ENCODE results near the gene ITGAE.

ITGAE gene

DNA sequence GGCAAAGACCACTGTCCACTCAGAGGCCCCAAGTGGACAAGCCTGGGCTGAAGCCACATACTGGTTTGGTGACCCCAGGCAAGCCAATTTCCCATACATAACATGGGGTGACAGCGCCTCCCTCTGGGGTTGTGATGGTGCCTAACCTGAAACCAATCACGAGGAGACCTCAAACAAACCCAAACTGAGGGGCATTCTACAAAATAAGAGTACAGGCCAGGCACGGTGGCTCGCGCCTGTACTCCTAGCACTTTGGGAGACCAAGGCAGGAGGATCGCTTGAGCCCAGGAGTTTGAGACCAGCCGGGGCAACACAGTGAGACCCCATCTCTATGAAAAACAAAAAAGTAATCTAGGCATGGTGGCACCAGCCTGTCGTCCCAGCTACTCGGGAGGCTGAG, 108.6 kb downstream of the ITGAE start:
- no peak for DNase-seq

DNA sequence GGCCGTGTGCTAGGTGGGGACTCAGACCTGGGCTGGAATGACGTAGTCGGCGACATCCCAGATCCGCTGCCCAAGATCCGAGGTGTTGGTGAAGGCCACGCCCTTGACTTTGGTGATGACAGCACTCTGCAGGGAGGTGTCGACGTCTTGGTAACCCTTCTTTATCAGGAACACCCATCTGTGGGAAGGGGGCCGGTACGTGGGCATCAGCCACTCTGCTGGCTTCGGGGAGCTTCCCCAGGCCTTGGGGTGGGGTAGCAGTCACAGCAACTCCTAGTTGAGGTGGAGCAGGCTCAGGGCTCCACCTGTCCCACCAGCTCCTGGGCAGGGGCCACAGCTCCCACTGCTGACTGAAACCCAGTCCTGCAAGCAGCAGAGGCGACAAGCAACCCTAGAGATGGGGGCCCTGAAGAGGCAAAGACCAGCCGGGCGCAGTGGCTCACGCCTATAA, 109.3 kb downstream of the ITGAE start:
- DNase-seq, result no peak

DNA sequence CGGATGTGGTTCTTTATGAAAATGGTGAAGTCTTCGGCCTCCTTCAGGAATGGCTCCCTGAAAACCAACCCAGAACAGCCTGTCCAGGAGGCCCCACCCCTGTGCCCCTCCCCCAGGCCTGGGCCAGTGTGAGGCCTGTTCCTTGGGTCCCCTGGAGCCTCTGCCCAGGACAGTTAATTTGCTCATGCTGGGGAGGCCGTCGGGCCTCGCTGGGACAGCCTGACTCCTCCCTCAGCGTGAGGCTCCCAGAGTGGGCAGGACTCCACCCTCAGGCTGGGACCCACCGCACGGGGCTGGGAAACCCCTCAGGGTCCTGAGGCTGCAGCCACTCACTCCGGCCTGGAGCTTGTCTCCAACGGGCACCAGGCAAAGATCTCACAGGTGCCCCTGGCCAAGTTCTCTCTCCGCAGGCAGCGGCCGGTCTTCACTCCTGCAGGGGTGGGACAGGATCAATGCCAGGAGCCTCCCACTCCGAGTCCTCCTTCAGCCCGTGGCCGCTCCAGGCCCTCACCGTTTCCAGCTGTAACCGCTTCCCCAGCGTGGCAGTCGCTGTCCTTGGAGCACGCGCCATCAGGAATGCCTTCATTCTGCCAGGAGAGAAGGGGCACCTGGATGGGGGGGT, 110.8 kb downstream of the ITGAE start:
- DNase-seq, result no peak

DNA sequence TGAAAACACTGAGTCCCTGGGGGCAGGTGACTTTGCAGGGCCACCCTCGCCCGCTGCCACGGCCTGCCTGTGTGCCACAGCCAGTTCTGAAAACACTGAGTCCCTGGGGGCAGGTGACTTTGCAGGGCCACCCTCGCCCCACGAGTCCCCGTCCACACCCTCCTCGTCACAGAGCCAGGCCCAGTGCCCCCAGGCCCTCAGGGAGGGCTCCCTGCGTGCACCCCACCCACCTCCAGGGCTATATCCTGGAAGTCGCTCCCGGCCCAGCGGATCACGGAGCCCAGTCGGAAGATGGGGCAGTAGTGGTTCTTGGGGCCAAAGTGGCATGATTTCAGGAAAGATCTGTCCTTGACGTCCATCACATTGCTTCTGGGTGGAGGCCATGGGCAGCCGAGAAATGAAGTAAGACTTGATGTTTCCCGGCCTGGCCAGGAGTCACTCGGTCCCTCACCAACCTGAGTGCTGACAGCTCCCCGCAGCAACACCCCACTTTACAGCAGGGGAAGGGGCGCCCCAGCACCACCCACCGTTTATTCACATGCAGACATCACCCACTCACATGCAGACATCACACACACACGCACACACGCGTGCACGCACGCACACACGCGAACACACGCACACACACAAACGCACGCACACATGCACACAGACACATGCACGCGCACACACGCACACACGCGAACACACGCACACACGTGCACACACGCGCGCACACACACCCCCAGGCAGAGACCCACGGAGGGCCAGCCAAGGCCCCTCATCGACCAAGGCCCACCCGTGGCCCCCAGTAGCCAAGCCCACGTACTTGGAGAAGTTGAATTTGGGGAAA, 111.5 kb downstream of the ITGAE start:
- no peak for DNase-seq

DNA sequence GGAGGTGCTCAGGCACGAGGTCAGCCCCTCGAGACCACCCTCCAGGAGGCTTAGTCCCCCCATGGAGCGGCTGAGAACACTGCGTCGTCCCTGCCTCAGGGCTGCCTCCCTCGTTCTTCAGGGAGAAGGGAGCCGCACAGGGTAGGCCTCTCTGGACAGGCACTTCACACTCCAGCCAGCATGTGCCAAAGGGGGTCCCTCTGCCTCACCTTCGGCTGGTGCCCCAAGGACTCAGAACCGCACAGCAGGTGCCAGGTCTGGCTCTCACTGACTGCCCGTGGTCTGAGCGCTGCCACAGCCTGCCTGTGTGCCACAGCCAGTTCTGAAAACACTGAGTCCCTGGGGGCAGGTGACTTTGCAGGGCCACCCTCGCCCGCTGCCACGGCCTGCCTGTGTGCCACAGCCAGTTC, 112.1 kb downstream of the ITGAE start:
- DNase-seq, result no peak

DNA sequence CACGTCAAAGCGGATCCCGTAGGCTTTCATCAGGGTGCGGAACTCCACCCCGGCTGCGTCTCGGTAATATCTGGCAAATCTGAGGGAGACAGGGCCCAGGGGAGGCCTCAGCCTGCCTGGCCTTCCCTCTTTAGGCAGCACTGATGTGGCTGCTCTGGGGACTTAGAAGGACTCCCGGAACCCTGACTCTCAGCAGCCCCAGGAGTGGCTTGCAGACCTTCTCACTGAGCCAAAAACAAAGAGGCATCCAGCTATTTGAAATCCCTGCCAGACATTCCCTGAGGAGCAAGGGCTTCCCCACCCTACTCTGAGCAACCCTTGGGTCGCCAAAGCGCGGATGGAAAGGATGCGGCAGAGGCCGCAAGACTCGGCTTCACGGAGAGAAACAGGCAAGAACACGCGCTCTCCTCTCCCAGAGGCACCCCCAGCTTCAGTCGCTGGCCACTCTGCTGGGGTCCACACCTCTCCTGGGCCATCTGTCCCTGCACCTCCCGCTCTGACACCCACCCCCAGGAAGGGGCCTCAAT, 112.9 kb downstream of the ITGAE start:
- no peak for DNase-seq

DNA sequence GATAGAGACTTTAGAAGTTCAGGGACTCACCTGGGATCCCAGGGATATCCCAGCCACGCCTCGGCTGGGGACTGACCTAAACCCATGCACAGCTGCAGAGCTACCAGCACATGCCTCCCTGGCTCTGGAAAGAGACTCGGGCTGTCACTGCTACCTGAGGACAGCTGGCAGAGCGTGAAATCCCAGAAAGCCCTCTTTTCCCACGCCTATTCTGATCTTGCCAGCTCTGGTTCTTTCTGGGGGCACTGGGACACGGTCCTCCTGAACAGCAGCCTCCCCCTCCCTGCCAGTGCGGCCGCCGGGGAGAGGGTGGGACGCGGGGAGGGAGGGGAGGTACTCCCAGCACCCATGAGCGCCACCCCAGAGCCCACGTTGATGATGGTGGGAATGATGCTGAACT, 115.8 kb downstream of the ITGAE start:
- no peak for DNase-seq

DNA sequence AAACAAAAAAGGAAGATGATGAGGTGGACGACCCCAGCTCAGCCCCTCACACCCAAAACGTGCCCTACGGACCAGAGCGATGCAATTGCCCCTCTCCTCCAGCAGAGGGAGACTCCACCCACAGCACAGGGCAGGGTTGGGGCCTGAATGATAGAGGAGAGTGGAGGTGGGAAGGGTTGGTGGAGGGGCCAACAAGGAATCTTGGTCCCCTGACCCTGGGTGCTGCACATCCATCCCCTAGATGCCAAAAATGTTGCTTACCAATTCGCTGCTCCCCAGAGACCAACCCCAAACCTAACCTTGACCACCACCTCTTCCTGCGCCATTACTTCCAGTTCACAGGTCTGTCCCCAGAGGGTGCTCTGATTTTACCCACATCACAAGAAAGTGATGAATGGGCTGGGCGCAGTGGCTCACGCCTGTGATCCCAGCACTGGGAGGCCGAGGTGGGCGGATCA, 117.9 kb downstream of the ITGAE start:
- DNase-seq, result peak; percentile 57 to 71 (median 65)

DNA sequence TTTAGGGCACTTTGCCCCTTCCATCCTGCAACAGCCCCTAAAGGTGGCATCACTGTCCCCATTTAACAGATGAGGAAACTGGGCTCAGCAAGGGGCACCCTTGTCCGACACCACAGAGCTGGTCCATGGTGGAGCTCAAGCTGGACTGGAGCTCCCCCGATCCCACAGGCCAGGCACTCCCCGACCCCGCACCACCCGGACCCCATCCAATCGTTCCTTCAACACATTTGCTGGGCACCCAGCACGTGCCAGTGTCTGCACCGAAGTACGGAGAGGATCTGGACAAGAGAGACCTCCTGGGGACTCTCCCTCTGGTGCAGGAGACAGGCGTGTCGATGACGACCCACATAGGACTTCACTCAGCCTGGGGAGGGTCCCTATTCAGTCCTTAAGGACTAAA, 119.0 kb downstream of the ITGAE start:
- DNase-seq, result no peak

DNA sequence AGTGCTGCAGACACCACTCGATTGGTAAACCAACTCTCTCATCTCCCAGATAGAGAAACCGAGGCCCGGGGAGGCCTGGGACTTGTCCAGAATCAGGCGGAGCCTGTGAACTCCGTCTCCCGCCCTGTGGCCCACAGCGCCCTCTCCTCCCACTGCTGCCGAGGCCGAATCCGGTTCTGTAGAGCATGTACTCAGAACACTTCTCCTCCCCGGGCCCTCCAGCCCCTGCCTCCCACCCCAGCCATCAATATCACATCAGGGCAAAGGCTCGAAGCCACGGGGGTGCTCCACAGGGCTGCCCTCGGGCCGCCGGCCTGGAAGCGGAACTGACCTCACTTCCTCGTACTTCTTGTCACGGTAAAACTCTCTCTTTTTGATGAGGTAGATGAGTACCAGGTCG, 119.4 kb downstream of the ITGAE start:
- no peak for DNase-seq

DNA sequence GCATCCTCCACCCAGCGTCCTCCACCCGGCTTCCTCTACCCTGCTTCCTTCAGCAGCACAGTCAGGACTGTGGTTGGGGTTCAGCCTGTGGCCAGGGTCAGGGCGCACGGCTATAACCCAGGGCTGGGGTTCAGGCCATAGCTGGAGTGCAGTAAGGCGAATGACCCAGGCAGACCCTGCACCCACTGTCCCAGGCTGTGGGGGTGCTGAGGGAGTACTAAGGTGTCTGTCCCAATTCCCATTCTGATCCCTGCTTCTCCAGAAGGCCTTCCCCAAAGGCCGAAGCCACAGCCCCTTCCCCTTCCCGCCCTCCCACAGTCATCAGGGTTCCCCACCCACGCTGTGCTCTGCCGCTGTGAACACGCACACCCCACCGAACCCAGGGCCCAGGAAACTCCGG, 119.9 kb downstream of the ITGAE start:
- DNase-seq, result no peak

DNA sequence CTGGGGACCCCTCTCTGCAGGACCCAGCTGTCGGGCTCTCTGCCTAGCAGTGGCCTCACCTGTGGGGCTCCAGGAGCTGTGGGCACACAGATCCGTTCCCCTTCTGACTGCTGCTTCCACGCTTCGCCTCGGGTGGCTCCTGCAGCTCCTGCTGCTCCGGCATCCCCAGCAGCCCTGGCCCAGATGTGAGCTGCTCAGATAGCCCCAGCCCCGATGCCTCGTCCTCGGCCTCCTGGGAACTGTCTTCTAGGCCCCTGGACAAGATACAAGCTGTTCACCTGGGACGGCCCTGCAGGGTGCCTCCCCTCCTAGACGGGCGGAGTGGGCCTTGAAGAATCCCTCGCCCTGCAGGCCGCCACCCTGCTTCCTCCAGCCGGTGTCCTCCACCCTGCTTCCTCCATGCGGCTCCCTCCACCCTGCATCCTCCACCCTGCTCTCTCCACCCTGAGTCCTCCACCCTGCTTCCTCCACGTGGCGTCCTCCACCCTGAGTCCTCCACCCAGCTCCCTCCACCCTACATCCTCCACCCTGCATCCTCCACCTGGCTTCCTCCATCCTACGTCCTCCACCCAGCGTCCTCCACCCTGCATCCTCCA, 121.4 kb downstream of the ITGAE start:
- no peak for DNase-seq

DNA sequence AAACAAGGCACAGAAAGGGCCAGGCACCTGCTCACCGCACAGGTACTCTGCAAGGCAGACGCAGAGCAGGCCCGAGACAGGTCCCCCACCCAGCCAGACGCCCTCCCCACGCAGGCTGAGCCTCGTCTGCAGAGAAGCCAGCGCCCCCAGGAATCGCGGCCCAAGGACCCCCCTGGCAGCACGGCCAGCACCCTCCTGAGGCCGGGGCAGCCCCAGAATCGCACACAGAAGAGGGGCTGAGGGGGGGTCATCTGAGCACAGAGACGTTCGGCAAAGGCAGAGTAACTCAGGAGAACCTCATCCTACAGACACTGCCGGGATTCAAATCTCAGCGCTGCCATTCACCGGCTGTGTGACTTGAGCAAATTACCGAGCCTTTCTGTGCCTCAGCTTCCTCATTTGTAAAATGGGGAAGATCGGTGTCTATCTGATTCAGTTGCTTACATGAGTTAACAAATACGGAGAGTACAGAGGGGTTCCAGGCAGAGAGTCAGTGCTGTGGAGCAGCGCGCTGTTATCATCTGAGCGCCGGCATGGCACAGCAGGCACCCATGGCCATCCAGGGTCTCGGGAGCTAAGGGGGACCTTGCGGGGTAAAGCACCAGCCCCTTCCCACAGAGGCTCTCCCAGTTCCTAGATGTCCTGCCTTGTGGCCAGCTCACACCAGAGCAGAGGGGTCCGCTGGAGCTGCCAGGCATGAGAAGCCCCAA, 122.0 kb downstream of the ITGAE start:
- DNase-seq, result peak; percentile 22 to 47 (median 27)

DNA sequence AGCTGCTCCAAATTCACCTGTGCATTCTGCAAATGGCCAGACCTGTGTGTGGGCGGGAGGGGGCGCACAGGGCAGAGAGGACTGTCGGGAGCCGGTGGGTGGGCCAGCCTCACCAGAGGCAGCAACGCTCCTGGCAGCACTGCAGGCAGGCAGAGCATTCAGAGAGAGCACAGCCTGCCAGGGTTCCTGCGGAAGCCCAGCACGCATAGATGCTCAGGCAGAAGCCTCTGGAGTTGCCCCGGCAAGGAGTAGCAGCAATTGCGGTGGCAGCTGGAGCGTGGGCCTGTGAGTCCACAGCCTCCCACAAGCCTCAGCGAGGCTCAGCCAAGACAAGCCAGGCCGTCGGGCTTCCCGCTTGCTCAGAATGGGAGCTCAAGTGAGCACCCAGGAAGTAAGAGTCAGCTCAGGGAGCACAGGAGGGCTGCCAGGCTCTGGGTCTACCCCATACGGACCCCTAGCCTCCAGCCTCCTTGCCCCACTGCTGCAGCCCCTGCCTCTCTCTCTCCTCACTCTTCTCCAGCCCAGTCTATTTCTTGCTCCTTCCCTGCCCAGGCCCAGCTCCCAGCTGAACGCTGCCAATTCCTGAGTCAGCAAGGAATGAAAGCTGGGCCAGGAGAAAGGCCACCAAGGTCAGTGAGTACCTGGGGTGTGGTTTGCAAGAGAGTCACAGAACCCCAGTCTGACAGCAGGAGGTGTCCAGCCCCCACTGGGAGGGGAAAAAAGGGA, 122.7 kb downstream of the ITGAE start:
- no peak for DNase-seq

DNA sequence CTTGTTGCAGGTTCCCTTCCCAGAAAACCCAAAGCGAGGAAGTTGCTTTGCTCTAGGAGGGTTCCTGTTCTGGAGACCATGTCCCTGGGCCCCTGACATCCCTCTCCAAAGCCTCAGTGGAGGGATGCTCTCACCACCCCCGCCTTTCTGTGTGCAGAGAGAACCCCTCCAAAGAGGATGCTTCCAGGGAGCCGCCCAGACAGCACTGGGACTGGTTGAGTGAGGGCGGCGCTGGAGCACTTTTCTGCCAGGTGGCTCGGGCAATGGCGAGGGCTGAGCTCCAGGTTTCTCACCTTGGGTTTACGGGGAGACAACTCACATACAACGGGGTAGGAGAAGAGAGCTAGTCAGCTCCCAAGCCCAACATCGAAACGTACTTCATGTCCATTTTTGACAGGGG, 125.1 kb downstream of the ITGAE start:
- DNase-seq, result no peak

DNA sequence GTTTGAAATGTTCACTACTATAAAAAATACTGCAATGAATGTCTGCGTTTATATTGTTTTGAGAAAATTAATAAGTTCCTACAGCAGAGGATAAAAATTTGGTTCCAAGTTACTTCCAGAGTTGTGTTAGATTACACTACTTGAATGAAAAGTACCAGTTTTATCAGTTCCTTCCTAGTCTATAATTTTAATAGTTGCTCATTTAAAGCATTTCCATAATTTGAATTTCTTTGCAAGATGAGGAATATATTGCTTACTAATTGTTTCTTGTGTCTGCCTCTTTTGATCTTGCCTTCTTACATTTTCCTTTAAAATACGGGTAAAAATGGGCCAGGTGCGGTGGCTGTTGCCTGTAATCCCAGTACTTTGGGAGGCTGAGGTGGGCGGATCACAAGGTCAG, 128.4 kb downstream of the ITGAE start:
- DNase-seq, result no peak

DNA sequence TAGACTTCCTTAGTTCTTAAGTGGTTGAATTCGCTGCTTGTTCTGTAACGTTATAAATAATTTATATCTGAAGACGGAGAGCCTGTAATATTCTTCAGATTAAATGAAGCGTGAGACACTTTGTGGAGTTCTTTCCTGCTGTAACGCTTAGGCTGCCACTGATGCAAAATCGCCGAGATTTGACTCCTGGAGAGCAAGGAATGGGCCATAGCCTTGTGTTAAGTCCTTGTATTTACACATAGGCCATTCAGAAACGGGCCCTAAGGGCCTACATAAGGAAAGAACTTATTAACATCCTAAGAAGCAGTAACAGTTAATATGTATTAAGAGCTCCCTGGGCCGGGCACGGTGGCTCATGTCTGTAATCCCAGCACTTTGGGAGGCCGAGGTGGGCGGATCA, 131.4 kb downstream of the ITGAE start:
- DNase-seq, result no peak

DNA sequence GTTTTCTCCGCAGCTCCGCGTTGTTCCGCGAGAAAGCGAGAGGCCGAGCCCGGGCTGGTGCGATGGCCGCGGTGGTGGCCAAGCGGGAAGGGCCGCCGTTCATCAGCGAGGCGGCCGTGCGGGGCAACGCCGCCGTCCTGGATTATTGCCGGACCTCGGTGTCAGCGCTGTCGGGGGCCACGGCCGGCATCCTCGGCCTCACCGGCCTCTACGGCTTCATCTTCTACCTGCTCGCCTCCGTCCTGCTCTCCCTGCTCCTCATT, 132.0 kb downstream of the ITGAE start:
- DNase-seq, result no peak

DNA sequence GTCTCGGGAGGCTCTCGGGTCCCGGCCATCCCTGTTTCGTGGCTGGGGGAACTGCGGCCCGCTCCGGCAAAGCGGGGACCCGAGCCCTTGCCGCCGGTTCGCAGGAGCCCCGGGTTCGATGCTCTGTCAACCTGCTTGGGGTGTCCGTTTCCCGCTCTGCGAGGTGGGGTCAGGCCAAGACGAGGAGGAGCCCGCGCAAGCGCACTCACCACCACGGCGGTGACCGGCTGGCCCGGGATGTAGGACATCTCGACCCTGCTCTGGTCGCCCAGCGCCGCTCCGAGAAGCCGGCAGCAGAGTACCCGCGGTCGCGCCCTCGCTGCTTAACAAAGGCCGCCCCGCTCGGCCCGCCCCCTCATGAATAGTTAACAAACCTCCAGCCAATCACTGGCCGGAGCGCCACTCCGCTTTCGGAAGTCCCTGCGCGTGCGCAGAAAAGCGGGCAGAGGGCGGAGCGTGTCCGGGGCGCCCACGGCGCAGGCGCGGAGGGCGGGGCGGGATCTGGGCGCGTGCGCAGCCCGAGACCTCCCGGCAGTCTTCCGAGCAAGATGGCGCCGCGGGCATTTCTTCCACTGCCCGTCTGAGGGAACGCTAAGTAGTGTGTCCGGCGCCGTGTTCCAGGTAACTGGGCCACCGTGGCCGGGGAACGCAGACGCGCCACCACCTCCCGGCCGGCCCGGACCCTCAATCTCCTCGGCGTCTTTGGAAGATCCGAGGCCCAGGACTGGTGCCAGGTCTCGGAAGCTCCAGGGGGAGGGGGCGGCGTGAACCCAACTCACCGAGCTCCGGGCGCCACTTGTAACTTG, 132.5 kb downstream of the ITGAE start, which contains the start of the genes EMC6 and TAX1BP3:
Gene EMC6 (plus strand): TSS at position 534 of the 806 bp plus-strand sequence. CDS start 335 bp downstream, outside the sequence.
Gene TAX1BP3 (minus strand): TSS at position 300 of the 806 bp plus-strand sequence. CDS start 52 bp downstream, at position 248.
- DNase-seq, result peak; percentile 100

DNA sequence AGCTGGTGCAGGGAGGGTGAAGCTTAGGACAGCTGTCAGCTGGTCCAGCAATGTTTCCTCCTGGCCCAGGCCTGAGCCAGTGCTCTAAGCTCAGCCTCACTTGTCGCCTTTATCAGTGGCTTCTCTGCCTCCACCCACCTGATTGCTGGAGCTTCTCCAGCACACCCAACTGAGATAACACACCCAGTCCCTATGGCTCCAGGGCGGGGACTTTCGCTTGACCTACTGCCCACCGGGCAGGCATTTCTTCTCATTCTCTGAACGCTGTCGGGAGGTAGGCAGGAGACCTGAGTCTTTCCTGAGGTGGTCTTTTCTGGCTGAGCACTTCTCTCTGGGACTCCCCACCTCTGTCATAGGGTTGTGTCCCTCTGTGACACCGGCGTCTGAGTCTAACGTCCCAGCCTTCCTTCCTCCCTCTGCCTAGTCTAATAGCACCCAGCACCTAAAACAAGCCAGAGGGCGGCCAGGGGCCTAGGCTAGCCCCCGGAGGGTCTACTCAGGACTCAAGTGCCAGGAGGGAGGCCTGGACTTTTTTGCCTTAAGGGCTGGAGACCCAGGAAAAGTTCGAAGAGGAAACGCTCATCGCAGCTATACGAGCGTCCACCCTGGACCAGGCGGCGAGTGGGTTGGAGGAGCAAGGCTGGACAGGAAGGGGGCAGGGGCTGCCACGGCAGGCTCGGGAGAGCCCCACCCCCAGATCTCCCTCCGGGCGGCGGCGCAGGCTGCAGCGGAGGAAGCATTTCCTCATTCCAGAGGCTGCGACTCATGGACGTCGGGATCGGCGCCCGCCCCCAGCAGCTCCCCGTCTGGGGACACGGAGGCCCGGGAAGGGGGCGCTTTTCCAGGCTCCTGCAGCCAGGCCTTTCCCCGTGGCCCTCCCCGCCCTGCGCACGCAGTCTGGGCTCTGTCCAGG, 133.4 kb downstream of the ITGAE start:
- DNase-seq, result peak; percentile 65 to 81 (median 70)
